ENCODE data around the gene TMPRSS9.

DNA sequence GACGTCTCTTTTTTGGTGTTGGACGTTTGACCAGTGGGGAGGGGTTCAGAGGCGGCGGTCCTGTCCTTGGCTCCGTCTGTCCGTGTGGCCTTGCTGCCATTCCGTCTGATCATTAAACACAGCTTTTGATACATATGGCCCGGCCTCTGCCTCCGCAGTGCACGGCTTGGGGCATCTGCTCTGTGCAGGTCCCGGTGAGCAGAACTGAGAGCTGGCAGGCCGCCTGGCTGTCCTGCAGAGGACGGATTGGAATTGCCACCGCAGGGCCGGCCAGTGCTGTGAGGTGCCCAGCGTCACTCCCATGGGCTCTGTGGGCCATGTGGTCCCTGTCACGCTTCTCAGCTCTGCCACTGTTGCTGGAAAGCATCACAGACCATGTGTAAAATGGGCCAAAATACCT lies 5.4 kb upstream of the TMPRSS9 start:
- TF ChIP-seq POLR2A (IDR thresholded peaks at IDR 0.05) (no peak), CTCF (IDR thresholded peaks at IDR 0.05) (no peak)

Data from Peyer's patch (tissue), 4 donors.